Body of pancreas (tissue), 4 donors: ENCODE measurements around the gene SRP19.

Source experiments
- CTCF ChIP-seq, 7 experiments: fragments of 450-650 bp in 4 of 7; fragments of 200-600 bp in 3 of 7; sonication (generic) in 3 of 7; IDR thresholded peaks; one replicate each; pipeline ENCODE4 v1.5.1; 2016 to 2019; ENCODE audit warnings: antibody characterized with exemption in 7 of 7
- POLR2A ChIP-seq, 3 donors: fragments of 450-650 bp; IDR thresholded peaks; one replicate each; pipeline ENCODE4 v1.6.1; 2016; ENCODE audit warnings: antibody characterized with exemption in 3 of 3, mild to moderate bottlenecking in 2 of 3

- TF ChIP-seq POLR2A (IDR thresholded peaks at IDR 0.05) (no peak), CTCF (IDR thresholded peaks at IDR 0.05) (no peak)
Measured at GRCh38 chr5:112844489-112844888, 16.6 kb upstream of the SRP19 start.
